Measurements from ENCODE around the gene ERMAP. TPM values are rescaled to one million over a fixed set of nuclear protein-coding genes. Genes with fewer than 3 reads are reported as not detected.
A peak's percentile ranks its signal among the peaks of the same experiment; 100 is the strongest.

Gene ERMAP, protein sequence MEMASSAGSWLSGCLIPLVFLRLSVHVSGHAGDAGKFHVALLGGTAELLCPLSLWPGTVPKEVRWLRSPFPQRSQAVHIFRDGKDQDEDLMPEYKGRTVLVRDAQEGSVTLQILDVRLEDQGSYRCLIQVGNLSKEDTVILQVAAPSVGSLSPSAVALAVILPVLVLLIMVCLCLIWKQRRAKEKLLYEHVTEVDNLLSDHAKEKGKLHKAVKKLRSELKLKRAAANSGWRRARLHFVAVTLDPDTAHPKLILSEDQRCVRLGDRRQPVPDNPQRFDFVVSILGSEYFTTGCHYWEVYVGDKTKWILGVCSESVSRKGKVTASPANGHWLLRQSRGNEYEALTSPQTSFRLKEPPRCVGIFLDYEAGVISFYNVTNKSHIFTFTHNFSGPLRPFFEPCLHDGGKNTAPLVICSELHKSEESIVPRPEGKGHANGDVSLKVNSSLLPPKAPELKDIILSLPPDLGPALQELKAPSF
- polyA plus RNA-seq (2012; ENCODE audit: low read depth, missing spikeins), result 2.7 TPM

DNA sequence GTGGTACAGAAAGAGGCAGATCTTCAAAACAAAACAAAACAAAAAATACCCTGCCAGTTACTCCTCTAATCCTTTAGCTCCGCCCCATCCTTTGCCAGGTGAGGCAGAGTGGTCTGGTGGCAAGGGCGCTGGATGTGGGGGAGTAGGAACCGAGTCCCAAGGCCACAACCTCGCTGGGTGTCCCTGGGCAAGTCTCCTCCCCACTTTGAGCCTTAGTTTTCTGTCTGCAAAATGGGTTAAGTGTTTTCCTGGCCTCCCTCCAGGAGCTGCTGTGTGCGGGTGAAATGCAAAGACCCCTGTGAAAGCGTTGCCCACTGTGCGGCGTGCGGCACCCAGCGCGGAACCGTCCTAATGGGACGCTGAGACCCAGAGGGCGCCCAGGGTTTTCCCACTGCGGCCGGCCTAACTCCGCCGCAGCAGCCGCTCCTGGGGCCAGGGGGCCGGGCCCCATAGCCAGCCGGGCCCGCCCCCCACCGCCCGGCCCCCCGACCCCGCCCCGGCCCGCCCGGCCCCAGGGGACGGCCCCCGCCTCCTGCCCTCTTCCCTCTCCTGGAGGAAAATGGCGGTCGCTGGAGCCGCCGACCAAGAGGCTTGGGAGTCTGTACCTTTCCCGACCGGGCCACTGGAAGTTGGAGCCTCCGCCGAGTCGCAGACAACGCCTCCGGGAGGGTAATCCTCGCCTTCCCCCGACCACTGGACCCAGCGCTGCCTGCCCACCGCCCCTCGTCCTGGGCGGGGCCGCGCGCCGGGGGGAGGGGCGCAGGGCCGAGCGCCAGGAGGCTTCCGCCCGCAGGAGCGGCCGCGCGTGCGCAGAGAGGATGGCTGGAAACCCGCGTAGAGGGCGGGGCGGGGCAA, at the start of gene ERMAP, which contains the start of gene SVBP:
ERMAP (plus strand) TSS at position 538 of the 855 bp plus-strand sequence. CDS start 13,327 bp downstream, outside the sequence.
SVBP (minus strand) TSS at position 813 of the 855 bp plus-strand sequence. CDS start 853 bp downstream, outside the sequence.
- TF ChIP-seq POLR2AphosphoS5 (IDR thresholded peaks at IDR 0.05; ENCODE audit: low read depth, low read length) (peak; percentile 78), TAF1 (IDR thresholded peaks at IDR 0.05; ENCODE audit: low read depth, low read length) (0 out of 2 replicates have a peak, but pooled peaks have one; percentile 28), PAX5 (IDR thresholded peaks at IDR 0.05; ENCODE audit: insufficient read depth, low read length, severe bottlenecking) (no peak), POLR2A (IDR thresholded peaks at IDR 0.05; ENCODE audit: low read depth, low read length) (peak; percentile 57; the same call in 1 of the 2 replicates)
- FAIRE-seq (peak; percentile 89), DNase-seq (ENCODE audit: insufficient read length, low spot score) (peak; percentile 87)

DNA sequence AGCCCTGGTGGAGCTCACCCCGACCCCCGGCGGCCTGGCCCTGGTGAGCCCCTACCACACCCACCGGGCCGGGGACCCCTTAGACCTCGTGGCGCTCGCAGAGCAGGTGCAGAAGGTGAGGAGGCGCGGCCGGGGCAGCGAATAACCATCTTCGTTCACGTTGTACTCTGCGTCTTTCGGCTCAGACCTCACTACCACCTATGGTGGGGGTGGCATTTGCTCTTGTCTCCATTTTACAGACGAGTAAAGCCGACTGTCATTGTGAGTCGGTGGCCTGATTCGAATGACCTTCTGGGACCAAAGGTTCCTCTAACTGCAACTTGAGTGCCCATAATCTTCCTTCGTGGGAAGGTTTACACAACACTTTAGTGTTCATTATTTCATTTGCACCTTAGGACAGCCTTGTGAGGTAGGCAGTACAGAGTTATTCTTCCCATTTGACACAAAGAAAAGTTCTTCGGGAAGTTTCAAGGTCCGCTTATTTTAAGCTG, 49.4 kb upstream of the ERMAP start:
- no peak for DNase-seq (ENCODE audit: insufficient read length, low spot score)
- FAIRE-seq, result peak; percentile 55
- no peak for TF ChIP-seq PAX5 (IDR thresholded peaks at IDR 0.05; ENCODE audit: insufficient read depth, low read length, severe bottlenecking)
- no peak for TF ChIP-seq POU2F2 (IDR thresholded peaks at IDR 0.05; ENCODE audit: low read depth, low read length)
- 0 out of 2 replicates have a peak, but pooled peaks have one; percentile 8 for TF ChIP-seq TAF1 (IDR thresholded peaks at IDR 0.05; ENCODE audit: low read depth, low read length)
- TF ChIP-seq POLR2A (IDR thresholded peaks at IDR 0.05; ENCODE audit: low read depth, low read length), result no peak
- no peak for TF ChIP-seq POLR2AphosphoS5 (IDR thresholded peaks at IDR 0.05; ENCODE audit: low read depth, low read length)
- no peak for TF ChIP-seq SPI1 (IDR thresholded peaks at IDR 0.05; ENCODE audit: low read depth, low read length)

DNA sequence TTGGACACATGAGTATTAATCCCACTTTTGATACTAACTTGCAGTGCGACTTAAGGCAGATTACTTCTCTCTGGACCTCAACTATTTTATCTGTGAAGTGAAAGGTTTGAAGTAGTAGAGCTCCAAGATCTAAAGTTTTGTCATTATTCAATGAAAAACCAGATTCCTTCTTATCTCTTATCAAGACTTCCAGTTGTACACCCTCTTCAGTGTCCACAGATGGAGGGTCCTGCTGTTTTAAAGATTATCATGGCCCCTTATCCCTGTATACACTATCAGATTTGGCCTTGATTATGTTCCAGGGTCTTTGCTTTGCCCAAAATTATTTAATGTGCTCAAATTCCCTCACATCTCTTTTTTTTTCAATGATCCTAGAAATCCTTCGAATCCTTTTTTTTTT, 48.8 kb upstream of the ERMAP start:
- FAIRE-seq (no peak), DNase-seq (ENCODE audit: insufficient read length, low spot score) (no peak)
- TF ChIP-seq PAX5 (IDR thresholded peaks at IDR 0.05; ENCODE audit: insufficient read depth, low read length, severe bottlenecking), result no peak
- no peak for TF ChIP-seq TAF1 (IDR thresholded peaks at IDR 0.05; ENCODE audit: low read depth, low read length)
- TF ChIP-seq SPI1 (IDR thresholded peaks at IDR 0.05; ENCODE audit: low read depth, low read length), result no peak
- no peak for TF ChIP-seq POLR2AphosphoS5 (IDR thresholded peaks at IDR 0.05; ENCODE audit: low read depth, low read length)
- TF ChIP-seq POU2F2 (IDR thresholded peaks at IDR 0.05; ENCODE audit: low read depth, low read length), result no peak
- TF ChIP-seq POLR2A (IDR thresholded peaks at IDR 0.05; ENCODE audit: low read depth, low read length), result no peak

DNA sequence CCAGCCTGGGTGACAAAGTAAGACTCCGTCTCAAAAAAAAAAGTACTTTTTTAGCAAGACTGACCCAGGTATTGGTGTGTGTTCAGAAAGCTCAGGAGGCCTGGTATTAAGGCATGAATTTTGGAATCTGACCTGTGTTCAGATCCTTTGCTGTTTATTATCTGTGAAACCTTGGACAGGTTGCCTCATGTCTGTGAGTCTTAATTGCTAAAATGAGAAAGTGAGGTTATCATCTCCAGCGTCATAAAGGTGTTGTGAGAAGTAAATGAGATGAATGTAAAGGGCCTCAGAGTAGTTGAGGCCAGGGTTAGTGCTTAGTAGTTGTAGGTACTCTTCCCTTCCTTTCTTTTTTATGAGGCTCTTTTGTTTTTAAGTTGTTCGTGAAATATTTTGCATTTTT, 47.1 kb upstream of the ERMAP start:
- no peak for DNase-seq (ENCODE audit: insufficient read length, low spot score)
- no peak for TF ChIP-seq POLR2A (IDR thresholded peaks at IDR 0.05; ENCODE audit: low read depth, low read length)
- no peak for TF ChIP-seq TAF1 (IDR thresholded peaks at IDR 0.05; ENCODE audit: low read depth, low read length)
- no peak for TF ChIP-seq SPI1 (IDR thresholded peaks at IDR 0.05; ENCODE audit: low read depth, low read length)
- no peak for TF ChIP-seq POU2F2 (IDR thresholded peaks at IDR 0.05; ENCODE audit: low read depth, low read length)
- TF ChIP-seq PAX5 (IDR thresholded peaks at IDR 0.05; ENCODE audit: insufficient read depth, low read length, severe bottlenecking), result no peak
- TF ChIP-seq POLR2AphosphoS5 (IDR thresholded peaks at IDR 0.05; ENCODE audit: low read depth, low read length), result no peak
- FAIRE-seq, result no peak

DNA sequence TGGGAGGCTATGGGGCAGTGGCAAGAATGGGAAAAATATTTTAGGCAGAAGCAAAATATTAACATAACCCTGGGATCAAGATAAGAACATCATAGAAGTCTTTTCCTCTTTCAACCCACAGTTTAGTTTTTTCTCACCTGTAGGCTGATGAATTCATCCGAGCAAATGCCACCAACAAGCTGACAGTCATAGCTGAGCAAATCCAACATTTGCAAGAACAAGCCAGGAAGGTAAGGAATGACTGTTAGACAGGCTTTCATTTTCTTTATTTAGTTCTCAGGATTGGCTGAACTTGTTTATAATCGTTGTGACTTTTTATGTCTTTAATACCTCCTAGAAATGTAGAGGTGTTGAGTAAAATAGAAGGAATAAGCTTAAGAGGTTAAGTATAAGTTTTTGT, 43.5 kb upstream of the ERMAP start:
- DNase-seq (ENCODE audit: insufficient read length, low spot score) (no peak), FAIRE-seq (no peak)
- TF ChIP-seq PAX5 (IDR thresholded peaks at IDR 0.05; ENCODE audit: insufficient read depth, low read length, severe bottlenecking) (no peak), POU2F2 (IDR thresholded peaks at IDR 0.05; ENCODE audit: low read depth, low read length) (no peak), POLR2A (IDR thresholded peaks at IDR 0.05; ENCODE audit: low read depth, low read length) (no peak)

DNA sequence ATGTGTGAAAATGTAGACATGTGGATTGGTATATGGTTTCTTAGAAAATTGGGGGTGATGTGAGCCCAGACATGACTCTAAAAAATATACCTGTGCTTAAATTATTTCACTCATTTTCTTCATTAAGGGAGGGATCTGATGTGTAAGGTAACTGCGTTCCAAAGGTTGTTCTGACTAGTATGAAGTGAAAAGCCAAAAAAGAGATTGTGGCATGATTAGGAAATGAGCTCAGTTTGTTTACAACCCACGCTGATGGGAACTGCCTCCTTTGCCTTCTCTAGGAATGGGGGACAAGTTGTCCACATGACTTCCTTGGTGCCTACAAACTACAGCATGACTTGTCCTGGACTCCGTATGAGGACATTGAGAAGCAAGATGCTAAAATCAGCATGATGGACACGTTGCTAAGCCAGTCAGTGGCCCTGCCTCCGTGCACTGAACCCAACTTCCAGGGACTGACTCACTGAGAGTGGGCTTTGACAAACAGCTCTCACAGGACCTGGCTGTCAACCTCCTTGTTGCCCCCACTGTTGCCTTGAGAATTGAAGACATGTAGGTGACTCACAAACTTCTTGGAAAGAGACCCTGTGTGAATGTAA, 41.9 kb upstream of the ERMAP start:
- TF ChIP-seq POLR2A (IDR thresholded peaks at IDR 0.05; ENCODE audit: low read depth, low read length) (no peak), PAX5 (IDR thresholded peaks at IDR 0.05; ENCODE audit: insufficient read depth, low read length, severe bottlenecking) (no peak), SPI1 (IDR thresholded peaks at IDR 0.05; ENCODE audit: low read depth, low read length) (no peak), POU2F2 (IDR thresholded peaks at IDR 0.05; ENCODE audit: low read depth, low read length) (no peak), TAF1 (IDR thresholded peaks at IDR 0.05; ENCODE audit: low read depth, low read length) (no peak), POLR2AphosphoS5 (IDR thresholded peaks at IDR 0.05; ENCODE audit: low read depth, low read length) (no peak)
- DNase-seq (ENCODE audit: insufficient read length, low spot score), result no peak
- no peak for FAIRE-seq

DNA sequence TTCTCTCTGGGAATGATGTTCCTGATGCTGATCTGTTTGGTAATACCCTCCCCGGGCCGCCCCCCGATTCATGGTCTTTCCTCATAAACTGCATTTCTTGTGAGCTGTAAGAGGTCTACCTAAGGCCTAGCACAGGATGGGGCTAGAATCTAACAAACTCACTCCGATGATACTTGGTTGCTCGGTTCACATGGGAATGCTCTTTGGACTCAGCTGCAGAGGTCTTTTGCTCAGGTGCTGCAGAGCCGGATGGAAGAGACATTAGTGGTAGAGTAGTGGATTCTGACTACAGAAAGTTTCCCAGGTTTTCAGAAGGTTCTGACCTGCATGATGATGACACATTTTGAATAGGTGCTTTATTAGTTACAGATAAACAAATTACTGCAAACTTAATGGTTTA, 40.4 kb upstream of the ERMAP start:
- FAIRE-seq (no peak), DNase-seq (ENCODE audit: insufficient read length, low spot score) (no peak)
- TF ChIP-seq POLR2AphosphoS5 (IDR thresholded peaks at IDR 0.05; ENCODE audit: low read depth, low read length), result no peak
- TF ChIP-seq PAX5 (IDR thresholded peaks at IDR 0.05; ENCODE audit: insufficient read depth, low read length, severe bottlenecking), result no peak
- no peak for TF ChIP-seq POLR2A (IDR thresholded peaks at IDR 0.05; ENCODE audit: low read depth, low read length)
- no peak for TF ChIP-seq TAF1 (IDR thresholded peaks at IDR 0.05; ENCODE audit: low read depth, low read length)
- no peak for TF ChIP-seq SPI1 (IDR thresholded peaks at IDR 0.05; ENCODE audit: low read depth, low read length)
- no peak for TF ChIP-seq POU2F2 (IDR thresholded peaks at IDR 0.05; ENCODE audit: low read depth, low read length)

DNA sequence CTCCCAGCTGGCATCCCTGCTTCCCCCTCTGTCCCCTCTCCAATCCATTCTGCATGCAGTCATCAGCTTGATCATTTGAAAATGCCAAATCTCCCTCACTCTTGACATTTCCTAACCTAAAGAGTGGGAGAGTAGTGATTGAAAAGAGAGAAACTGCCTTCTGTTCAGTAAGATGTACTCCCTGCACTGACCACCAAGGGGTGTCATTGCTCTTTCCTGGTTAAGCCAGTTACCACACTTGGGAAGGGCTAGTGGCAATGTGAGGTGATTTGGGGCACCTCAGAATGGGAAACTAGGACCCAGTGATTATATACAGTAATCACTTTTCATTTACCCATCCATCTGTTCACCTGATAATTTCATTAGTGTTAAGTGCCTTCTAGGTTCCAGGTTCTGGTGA, 39.1 kb upstream of the ERMAP start:
- TF ChIP-seq TAF1 (IDR thresholded peaks at IDR 0.05; ENCODE audit: low read depth, low read length) (no peak), POLR2AphosphoS5 (IDR thresholded peaks at IDR 0.05; ENCODE audit: low read depth, low read length) (no peak), POU2F2 (IDR thresholded peaks at IDR 0.05; ENCODE audit: low read depth, low read length) (no peak), SPI1 (IDR thresholded peaks at IDR 0.05; ENCODE audit: low read depth, low read length) (no peak)
- FAIRE-seq (peak; percentile 63), DNase-seq (ENCODE audit: insufficient read length, low spot score) (no peak)
